MM.1S (cell line): ENCODE measurements around the gene TRIM44.

Experiments
- EZH2 ChIP-seq: fragments of 300-600 bp; sonication (generic); optimal IDR thresholded peaks from 2 replicates; pipeline ENCODE3; 2017; ENCODE audit warnings: low read depth, mild to moderate bottlenecking, antibody characterized with exemption, low read length, mixed read lengths
- TF ChIP-seq, protein P1 (sequence below): fragments of 300-600 bp; sonication (generic); IDR thresholded peaks from 2 replicates; pipeline ENCODE4 v1.5.1; 2016; ENCODE audit warnings: antibody characterized with exemption, low read length, mixed read lengths

DNA sequence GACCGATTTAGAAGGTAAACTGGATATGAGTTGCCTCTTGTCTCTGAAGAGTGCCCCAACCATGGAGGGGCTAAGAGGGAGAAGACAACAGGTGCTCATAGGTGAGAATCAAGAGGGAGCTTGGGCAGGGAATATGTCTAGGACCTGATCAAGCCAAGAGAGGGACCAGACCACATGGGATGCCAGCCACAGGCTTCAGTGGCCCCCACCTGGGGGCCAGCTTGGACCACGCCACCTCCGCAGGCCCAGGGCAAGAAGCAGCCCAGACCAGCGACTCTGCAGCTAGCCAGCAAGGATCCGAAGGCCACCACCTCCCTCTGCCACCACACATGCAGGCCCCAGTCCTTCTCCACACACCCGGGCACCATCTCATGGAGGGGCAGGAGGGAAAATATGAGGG lies 188.8 kb downstream of the TRIM44 start:
- TF ChIP-seq, protein P1, sequence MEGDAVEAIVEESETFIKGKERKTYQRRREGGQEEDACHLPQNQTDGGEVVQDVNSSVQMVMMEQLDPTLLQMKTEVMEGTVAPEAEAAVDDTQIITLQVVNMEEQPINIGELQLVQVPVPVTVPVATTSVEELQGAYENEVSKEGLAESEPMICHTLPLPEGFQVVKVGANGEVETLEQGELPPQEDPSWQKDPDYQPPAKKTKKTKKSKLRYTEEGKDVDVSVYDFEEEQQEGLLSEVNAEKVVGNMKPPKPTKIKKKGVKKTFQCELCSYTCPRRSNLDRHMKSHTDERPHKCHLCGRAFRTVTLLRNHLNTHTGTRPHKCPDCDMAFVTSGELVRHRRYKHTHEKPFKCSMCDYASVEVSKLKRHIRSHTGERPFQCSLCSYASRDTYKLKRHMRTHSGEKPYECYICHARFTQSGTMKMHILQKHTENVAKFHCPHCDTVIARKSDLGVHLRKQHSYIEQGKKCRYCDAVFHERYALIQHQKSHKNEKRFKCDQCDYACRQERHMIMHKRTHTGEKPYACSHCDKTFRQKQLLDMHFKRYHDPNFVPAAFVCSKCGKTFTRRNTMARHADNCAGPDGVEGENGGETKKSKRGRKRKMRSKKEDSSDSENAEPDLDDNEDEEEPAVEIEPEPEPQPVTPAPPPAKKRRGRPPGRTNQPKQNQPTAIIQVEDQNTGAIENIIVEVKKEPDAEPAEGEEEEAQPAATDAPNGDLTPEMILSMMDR: no peak
- TF ChIP-seq EZH2: no peak
